Hepatocyte (in vitro differentiated cells): ENCODE results near the gene FAM174C.

Experiments used
- CTCF ChIP-seq: fragments of 200-600 bp; sonication (generic); IDR thresholded peaks from 2 replicates; pipeline ENCODE4 v1.5.1; 2016; ENCODE audit warnings: antibody characterized with exemption, mild to moderate bottlenecking; ENCODE audit not compliant: poor library complexity
- EZH2 ChIP-seq: fragments of 200-600 bp; sonication (generic); IDR thresholded peaks from 2 replicates; pipeline ENCODE4 v1.6.1; 2016; ENCODE audit warnings: antibody characterized with exemption, mild to moderate bottlenecking, borderline replicate concordance

GRCh38 chr19:1318678-1319471, 43.5 kb downstream of the FAM174C start:
- TF ChIP-seq CTCF (no peak), EZH2 (no peak)
